Activated CD8-positive, alpha-beta memory T cell treated with anti-CD3 and anti-CD28 coated beads, Interleukin-2, amount 50 U/mL, for 1 hour (primary cell): Measurements from ENCODE around the gene MT1G.
"Not testable (repeated sequence)": the region's sequence is repeated elsewhere in the genome, so short reads cannot be mapped to it uniquely, and the experiment has no call there.

Source experiments
- DNase-seq: peaks from one replicate; pipeline ENCODE4 v3.0.0-alpha.2; 2020; ENCODE audit errors: extremely low read depth

The MT1G gene

DNA sequence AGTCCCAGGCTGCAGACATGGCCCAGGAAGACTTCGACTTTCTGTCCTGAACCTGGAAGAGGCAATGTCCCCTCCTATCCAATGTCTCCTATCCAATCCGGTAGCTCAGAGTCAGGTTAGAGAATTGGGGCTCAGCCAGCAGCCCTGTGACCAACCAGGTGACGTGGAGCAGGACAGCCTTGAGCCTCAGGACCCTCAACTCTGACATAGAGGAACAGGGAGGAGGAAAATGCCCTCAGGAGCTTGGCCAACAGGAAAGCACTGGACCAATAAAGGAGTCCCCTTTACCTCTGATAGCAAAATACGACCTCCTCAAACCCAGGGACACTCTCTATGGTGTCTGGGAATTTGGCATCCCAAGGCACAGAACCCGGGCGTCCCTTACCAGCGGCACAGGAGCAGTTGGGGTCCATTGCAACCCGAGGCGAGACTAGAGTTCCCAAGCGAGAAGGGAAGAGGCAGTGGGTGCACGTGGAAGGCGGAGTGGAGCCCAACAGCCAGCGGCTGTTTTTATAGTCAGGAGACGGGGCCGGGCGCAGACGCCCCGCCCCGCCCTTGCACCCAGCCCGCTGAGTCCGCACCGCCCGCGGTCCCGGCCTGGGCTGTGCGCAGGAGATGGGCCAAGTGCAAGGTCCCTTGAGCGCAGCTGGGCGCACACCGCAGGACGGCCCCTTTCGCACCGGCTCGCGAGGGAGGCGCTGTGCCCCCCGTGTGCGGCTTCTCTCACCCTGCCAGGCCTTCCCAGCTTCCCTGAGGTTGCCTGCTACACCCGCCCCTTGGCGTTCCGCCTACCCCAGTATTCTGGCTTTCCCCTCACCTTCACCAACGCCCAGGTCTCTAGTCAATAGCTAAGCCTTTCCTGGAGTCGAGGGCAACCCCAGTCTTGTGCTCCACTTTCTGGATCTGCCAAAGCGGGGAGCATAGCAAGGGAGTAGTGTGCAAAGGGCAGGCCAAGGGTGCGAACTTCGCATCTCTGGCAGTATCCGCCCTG lies at the start of gene MT1G:
Gene MT1G, minus strand, starts transcription at position 485 of the 991 bp plus-strand sequence. Its CDS starts 72 bp downstream, at position 413.
- no peak for DNase-seq

DNA sequence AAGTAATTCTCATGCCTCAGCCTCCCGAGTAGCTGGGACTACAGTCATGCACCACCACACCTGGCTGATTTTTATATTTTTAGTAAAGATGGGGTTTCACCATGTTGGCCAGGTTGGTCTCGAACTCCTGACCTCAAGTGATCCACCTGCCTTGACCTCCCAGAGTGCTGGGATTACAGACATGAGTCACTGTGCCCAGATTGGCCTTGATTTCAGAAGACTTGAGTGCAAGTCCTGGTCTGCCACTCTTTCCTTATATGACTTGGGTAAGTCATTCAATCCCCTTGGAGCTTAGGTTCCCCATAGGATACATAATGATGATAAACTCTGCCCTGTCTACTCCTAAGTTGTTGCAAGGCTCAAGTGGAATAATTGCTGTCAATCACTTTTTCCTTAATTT lies 49.7 kb upstream of the MT1G start:
- not testable (repeated sequence) for DNase-seq

DNA sequence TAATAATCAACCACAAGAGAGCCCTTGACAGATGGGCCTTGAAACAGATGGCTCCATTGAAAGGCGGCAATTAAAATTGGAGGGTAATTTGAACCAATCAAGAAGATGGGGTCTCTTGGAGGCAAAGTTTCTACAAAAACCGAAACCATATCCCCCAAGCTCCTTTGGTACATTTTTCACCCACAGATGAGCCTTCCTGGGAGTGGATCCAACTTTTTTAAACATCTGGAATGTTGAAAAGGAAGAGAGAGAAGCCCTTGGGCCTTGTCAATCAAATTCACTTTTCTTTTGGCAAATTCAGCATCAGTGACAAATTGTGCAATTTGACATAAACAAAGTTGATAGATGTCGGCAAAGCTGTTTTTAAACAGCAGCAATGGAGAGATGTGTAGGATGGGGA lies 48.9 kb upstream of the MT1G start:
- no peak for DNase-seq

DNA sequence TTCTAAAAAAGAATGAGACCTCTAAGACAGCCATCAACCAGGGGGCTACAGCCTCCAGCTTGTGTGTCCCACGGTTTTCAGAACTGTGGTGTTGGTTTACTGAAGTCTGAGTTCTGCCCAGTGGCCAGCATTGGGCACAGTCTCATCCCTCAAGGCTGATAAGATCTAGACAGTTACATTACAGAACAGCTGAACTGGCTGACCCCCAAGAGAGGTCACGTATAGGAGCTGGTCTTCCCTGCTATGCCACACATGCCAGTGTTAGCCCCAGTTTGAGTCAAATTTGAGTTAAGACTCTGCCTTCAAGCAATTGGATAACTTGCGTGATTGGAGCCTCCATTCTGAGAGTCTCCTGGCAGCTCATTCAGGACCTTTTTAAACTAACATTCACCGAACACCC lies 47.3 kb upstream of the MT1G start:
- no peak for DNase-seq

DNA sequence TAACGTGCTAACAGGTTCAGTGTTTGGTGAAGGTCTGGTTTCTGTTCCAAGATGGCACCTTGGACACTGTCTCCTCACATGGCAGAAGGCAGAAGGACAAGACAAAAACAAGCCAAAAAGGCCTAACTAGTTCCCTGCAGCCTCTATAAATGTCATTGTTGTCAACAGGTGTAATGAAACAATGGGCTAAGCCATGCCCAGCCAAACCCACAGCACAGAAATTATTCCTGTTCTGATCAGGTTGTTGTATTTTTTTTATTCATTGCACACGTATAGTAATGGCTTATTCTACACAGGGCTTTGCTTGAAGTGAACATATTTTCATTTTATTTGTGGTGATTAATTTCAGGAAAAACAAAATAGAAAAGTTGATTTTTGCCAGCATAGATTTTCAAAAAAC lies 45.9 kb upstream of the MT1G start:
- DNase-seq = no peak

DNA sequence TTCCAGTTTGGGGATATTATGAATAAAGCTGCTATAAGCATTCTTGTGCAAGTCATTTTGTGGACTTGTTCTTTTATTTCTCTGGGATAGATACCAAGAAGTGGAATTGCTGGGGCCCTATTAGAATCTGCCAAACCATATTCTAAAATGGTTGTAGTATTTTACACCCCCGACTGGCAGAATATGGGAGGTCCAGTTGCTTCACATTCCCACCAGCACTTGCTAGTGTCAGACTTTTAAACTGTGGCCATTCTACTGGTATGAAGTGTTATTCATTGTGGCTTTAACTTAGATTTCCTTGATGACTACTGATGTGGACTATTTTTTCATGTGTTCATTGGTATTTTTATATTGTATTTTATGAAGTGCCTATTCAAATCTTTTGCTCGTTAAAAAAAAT lies 44.0 kb upstream of the MT1G start:
- no peak for DNase-seq

DNA sequence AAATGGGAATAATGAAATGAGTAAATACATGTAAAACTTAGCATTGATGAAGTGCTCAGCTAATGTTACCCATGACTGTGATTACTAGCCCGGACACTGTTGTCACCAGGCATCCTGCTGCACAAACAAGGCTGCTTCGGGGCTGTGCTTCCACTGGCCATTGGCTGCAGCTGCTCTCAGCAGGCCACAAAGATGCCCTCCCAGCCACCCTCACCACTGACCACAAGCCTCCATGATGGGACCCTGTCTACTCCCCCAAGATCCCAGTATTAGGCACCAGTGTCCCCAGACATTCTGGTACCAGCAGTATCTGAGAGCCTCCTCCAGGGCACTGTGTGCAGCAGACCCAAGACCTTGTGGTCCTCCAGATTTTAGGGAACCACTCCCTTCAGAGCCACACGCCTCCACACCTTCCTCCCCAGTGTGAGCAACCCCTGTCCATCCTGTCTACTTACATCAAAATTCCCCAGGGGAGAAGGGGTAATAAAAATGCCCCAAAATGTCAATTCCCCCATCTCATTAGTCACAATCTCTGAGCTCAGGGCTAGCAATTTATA lies 42.4 kb upstream of the MT1G start:
- DNase-seq = no peak

DNA sequence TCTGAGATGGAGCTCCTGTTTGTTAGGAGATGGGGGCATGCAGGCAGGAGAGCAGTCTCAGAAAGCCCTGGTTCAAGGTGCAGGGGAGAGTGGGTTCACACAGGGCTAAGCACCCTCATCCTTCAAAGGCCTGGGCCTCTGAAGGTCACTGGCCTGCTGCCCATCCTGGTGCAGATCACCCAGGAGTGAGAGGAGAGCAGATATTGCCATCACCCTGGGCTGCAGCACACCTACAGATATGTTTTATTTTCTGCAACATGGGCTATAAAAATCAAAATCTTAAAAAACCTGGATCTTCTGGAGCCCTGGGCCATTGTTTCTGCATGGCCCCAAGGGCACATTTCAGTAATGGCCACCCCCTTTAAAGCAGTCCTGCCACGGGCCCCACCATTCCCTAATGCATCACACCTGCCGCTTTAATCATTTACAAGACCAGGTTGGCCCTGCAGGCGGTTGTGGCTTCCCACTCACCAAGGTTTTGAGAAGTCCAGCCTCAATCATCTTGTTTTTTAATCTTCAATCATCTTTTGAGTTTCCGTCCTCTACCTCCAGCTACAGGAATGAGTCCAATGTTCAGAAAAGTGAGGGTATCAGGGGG lies 41.7 kb upstream of the MT1G start:
- no peak for DNase-seq

DNA sequence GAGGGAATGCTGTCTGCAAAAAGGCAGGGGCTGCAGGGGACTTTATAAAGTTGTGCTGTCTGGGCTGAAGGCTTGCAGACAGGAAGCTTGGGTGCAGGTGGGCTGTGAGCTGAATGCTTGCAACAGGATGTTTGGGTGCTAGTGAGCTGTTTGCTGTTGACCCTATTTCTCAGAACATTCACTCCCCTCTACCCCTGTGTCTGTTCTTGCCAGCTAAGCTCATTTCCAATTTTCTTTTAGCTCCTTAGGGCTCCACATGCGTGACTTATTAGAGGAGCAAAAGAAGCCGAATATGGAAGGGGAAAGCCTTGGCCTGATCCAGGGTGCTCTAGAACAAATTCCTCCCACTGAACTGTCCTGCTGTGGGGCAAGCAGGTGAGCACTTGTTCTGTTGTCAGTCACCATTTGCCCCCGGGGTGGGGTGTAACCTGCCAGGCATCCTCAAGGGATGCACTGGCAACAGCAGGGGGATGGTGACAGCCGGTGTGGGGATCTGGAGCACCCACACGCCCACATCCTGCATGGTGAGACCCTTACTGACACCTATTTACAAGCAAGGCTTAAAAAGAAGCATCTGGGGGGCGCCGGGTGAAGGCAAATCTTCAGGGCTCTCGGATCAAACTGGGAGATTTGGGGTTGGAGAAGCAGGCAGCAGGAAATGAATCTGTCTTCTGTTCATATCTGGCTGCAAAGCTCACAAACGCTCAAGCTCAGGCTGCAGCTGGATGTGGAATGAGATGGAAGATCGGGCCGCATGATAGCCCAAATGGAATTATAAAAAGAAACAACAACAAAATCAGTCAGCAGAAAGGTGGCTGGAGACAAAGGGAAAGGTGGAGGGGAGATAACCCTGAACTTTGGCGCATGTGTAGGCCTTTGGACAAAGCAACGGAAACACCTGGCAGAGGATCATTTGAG lies 40.9 kb upstream of the MT1G start:
- DNase-seq = no peak

DNA sequence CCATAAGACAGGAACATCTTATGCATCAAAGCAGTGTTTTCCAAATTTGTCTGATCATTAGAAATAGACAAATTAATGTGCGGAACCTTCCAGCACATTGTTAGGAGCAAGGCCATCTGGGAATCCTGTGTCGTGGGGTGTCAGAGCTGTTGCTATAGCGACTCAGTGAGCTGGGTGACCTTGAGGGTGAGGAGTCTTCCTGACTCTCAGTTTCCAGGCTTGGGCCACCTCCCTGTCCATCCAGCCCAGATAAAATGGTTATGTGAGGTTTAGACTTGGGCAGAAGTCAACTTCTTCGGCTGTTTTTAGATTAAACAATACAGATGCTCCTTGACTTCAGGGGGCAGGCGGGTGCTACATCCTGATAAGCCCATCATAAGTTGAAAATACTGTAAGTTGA lies 35.0 kb upstream of the MT1G start:
- DNase-seq = no peak

DNA sequence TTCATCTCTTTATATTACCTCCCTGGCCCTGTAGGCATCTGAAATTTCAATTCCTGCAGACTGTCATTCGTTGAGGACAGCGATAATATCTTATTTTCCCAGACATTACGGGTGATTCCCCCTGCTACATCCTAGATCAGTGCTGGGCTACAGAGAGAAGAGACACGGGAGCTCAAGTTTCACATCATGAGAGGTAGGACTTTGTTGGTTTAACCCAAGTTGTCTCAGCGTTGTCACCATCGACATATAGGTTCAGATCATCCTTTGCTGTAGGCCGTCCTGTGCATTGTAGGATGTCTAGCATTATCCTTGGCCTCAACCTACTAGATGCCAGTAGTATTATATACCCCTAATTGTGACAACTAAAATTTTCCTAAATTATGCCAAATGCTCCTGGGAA lies 33.7 kb upstream of the MT1G start:
- no peak for DNase-seq

DNA sequence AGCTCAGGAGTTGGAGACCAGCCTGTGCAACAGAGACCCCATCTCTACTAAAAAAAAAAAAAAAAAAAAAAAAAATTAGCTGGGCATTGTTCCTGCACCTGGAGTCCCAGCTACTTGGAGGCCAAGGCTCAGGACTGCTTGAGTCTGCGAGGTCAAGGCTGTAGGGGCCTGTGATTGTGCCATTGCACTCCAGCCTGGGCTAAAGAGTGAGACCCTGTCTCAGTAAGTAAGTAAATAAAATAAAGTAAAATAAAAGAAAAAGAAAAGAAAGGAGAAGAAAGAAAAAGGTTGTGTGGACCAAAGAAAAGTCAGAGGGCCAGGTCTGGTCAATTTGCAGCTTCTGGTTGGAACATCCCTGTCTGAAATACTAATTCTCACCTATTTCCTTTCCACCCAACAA lies 32.8 kb upstream of the MT1G start:
- DNase-seq = no peak

DNA sequence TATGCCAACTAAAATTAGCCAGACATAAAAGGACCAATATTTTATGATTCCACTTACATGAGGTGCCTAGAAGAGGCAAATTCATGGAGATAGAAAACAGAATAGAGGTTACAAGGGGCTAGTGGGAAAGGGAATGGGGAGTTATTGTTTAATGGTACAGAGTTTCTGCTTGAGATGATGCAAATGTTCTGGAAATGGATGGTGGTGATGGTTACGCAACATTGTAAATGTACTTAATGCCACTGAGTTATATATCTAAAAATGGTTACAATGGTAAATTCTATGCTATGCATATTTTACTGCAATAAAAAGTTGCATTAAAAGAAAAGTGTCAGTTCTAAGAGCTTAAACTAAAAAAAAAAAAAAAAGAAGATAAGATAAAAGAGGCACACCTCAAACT lies 32.3 kb upstream of the MT1G start:
- no peak for DNase-seq

DNA sequence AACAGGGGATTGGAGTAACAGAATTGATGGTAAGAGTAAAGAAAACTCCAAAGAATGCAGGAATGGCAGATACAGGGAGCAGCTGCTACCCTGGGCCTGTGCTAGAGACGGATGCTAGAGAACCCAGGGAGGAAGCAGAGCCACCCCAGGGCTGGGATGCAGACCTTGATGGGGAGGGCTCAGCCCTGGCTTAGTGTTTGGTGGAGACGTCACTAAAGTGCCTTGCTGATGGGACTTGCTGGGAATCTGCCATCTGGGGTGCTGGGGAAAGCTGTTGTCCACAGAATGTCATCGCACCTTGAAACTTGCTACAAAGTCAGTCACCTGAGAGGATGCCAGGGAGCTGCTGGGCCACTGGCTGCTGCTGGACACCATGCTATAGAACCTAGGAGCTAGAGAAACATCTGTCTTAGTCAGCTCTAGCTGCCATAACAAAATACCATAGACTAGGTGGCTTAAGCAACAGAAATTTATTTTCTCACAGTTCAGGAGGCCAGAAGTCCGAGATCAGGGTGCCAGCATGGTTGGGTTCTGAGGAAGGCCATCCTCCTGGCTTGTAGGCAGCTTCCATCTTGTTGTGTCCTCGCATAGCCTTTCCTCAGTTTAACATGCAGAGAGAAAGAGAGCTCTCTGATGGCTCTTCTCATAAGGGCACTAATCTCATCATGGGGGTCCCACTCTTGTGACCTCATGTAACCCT lies 29.7 kb upstream of the MT1G start:
- DNase-seq = no peak

DNA sequence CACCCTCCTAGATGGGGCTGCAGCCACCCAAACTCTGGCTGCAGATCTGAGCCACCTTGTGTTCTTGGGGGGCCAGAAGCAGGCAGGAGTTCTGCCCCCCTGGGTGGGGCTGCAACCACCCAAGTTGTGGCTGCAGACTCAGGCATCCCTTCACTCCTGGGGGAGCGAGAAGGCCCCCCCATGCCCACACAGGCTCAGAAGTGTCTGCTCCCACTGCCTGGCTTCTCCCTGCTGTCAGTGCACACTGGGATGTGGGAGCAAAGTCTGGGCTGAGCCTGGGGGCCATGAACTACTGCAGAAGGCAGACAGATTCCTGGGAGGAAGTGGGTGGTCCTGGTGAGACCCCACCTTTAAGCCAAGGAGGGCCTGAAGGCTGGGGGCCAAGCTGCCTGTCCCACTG lies 27.4 kb upstream of the MT1G start:
- no peak for DNase-seq

DNA sequence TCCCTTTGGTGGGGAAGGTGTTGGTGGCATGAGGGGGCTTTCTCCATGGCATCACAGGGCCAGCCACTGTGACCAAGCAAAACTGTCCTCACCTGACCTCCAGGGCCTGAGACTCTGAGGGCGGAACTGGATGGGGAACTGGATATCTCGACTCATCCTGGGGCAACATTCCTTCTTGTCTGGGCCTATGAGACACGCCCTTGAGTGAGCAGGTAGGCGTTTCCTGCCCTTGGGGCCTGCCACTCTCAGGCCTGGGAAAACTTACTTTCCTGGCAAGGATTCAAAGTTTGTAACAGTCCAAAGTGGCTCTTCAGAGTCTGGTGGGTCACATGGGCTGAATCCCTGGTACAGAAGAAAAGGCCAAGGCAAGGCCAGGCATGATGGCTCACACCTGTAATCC lies 24.0 kb upstream of the MT1G start:
- DNase-seq = no peak

DNA sequence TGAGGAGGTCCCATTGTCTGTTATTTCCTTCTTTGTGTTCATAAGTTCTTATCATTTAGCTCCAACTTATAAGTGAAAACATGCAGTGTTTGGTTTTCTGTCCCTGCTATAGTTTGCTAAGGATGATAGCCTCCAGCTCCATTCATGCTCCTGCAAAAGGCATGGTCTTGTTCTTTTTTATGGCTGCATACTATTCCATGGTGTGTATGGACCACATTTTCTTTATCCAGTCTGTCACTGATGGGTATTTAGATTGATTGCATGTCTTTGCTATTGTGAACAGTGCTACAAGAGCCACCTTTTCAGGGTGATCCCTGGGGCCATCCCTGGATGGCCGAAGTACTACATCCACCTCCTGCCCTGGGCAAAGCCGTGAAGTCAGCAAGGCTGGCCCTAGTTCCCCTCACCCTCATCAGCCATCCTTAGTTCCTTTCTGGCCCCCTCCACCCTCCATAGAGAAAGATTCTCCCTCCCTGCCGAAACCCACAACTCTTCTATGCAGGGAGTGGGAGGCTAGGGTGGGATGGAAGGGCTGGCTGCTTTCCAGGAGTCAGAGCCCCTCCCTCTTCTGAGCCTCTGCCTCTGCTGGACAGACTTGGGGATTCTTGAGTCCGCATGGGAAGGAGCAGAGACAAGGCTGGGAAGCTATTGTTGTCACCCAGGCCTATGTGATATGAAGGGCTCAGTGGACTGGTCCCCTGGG lies 22.7 kb upstream of the MT1G start:
- no peak for DNase-seq

DNA sequence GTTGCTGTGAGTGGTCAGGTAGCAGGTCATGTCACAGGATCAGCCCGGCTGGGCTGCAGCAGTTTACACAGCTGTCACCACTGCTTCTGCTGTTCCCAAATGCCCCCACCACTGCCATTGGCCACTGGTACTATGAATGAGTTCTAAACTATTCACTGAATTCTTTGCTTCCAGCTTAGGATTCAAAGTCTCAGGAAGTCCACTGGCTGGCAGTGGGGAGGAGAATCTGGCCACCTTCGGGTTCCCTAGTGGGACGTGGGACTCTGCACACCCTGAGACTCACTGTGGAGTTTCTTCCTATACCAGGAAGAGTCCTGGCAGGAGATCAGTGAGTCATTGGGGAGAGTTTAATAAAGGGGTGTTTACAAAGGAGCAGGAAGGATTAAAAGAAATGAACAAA lies 21.3 kb upstream of the MT1G start:
- no peak for DNase-seq

DNA sequence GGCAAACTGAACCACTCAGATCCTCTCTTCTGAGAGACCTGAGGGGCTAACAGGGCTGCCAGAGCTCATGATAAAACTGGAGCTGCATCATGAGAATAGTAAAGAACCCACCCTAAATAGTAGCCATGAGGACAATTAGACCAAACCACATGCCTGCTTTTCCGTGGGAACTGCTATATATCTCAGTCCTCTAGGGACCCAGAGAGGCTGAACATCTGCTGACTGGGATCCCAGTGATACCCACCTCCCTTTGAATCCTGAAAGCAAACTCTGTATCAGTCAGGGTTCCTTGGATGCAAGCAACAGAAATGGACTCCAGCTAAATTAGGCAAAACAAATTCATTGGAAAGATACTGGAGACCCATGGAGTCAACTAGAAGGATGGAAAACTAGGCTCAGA lies 20.9 kb upstream of the MT1G start:
- DNase-seq = no peak

DNA sequence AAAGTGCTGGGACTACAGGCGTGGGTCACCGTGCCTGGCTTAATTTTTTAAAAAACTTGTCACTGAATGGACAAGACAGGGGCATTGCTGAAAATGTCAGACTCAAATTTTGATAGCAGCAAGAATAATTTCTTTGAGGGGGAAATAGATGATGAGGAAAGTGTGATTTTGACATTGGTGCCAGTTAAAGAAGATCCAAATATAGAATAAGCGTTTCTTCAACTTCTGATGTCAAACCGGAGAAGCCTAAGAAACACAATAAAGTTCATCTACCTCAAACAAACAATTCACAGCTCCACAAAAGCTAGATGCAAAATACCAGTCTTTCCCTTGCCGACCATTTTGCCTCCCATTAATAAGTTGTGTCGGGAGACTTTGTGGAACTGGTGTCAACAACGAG lies 18.9 kb upstream of the MT1G start:
- DNase-seq = no peak
